T-helper 2 cell treated with Interferon-gamma antibody and Interleukin-4, amounts not matched to agents 5 μg/mL and 100 μg/mL, for 36 hours (primary cell): Measurements from ENCODE around the gene IL32.

Experiments
- DNase-seq: peaks from one replicate; pipeline ENCODE4 v3.0.0; 2021; ENCODE audit warnings: low spot score
- H3K27ac Mint-ChIP-seq: one replicate; pipeline ENCODE4 v1.8.0; 2021; ENCODE audit warnings: mild to moderate bottlenecking, mixed read lengths
- H3K27me3 Mint-ChIP-seq: one replicate; pipeline ENCODE4 v1.8.0; 2021; ENCODE audit warnings: low read depth, mixed read lengths
- H3K36me3 Mint-ChIP-seq: one replicate; pipeline ENCODE4 v1.8.0; 2021; ENCODE audit warnings: low read depth, mixed read lengths
- H3K4me1 Mint-ChIP-seq: one replicate; pipeline ENCODE4 v1.8.0; 2021; ENCODE audit warnings: low read depth, mixed read lengths
- H3K4me3 Mint-ChIP-seq: one replicate; pipeline ENCODE4 v1.8.0; 2022; ENCODE audit warnings: mild to moderate bottlenecking, moderate library complexity, mixed read lengths
- H3K9me3 Mint-ChIP-seq: one replicate; pipeline ENCODE4 v1.8.0; 2021; ENCODE audit warnings: mixed read lengths

The IL32 gene

GRCh38 chr16:3112058-3112880, 46.8 kb downstream of the IL32 start, which contains the start of gene ZNF205:
ZNF205 (plus strand) TSS chr16:3112586; CDS start chr16:3113431, 845 bp downstream.
- Mint-ChIP-seq H3K27ac (no peak within 1 kb of the TSS), H3K27me3 (peaks cover 23% of the 10 kb centered on the region), H3K4me1 (peaks cover 6% of the 10 kb centered on the region), H3K36me3 (no peaks in the 10 kb centered on the region), H3K4me3 (no peak within 1 kb of the TSS), H3K9me3 (no peaks in the 10 kb centered on the region)
- no peak for DNase-seq

GRCh38 chr16:3112881-3113574, 47.6 kb downstream of the IL32 start:
- Mint-ChIP-seq H3K9me3 (no peaks in the 10 kb centered on the region), H3K27me3 (peaks cover 23% of the 10 kb centered on the region), H3K4me1 (peaks cover 5% of the 10 kb centered on the region), H3K36me3 (no peaks in the 10 kb centered on the region), H3K27ac (no peak overlapping the region), H3K4me3 (no peak overlapping the region)
- DNase-seq, result no peak

GRCh38 chr16:3113765-3114479, 48.5 kb downstream of the IL32 start:
- Mint-ChIP-seq H3K4me3 (no peak overlapping the region), H3K27ac (no peak overlapping the region), H3K4me1 (peaks cover 5% of the 10 kb centered on the region), H3K9me3 (no peaks in the 10 kb centered on the region), H3K27me3 (peaks cover 23% of the 10 kb centered on the region), H3K36me3 (no peaks in the 10 kb centered on the region)
- DNase-seq, result no peak

- peaks cover 21% of the 10 kb centered on the region for H3K27me3 Mint-ChIP-seq
- no peaks in the 10 kb centered on the region for H3K9me3 Mint-ChIP-seq
- no peak overlapping the region for H3K4me3 Mint-ChIP-seq
- H3K36me3 Mint-ChIP-seq, result no peaks in the 10 kb centered on the region
- peaks cover 5% of the 10 kb centered on the region for H3K4me1 Mint-ChIP-seq
- DNase-seq, result no peak
- H3K27ac Mint-ChIP-seq, result no peak overlapping the region
These were observed 49.6 kb downstream of the IL32 start for GRCh38 chr16:3115003-3115402.

- Mint-ChIP-seq H3K27me3 (peaks cover 18% of the 10 kb centered on the region), H3K4me3 (no peak overlapping the region), H3K27ac (no peak overlapping the region), H3K4me1 (peaks cover 5% of the 10 kb centered on the region), H3K9me3 (no peaks in the 10 kb centered on the region), H3K36me3 (no peaks in the 10 kb centered on the region)
- no peak for DNase-seq
These were observed 50.1 kb downstream of the IL32 start for GRCh38 chr16:3115561-3115960.

GRCh38 chr16:3118204-3118790, 52.9 kb downstream of the IL32 start:
- Mint-ChIP-seq H3K36me3 (no peaks in the 10 kb centered on the region), H3K4me1 (peaks cover 4% of the 10 kb centered on the region), H3K27me3 (peaks cover 4% of the 10 kb centered on the region), H3K27ac (no peak overlapping the region), H3K4me3 (no peak overlapping the region), H3K9me3 (no peaks in the 10 kb centered on the region)
- DNase-seq, result no peak

GRCh38 chr16:3118846-3119245, 53.4 kb downstream of the IL32 start:
- H3K9me3 Mint-ChIP-seq, result no peaks in the 10 kb centered on the region
- H3K4me1 Mint-ChIP-seq, result peaks cover 7% of the 10 kb centered on the region
- no peak for DNase-seq
- no peak overlapping the region for H3K27ac Mint-ChIP-seq
- H3K36me3 Mint-ChIP-seq, result no peaks in the 10 kb centered on the region
- H3K4me3 Mint-ChIP-seq, result no peak overlapping the region
- H3K27me3 Mint-ChIP-seq, result peaks cover under 1% of the 10 kb centered on the region
